Fibroblast of the conjunctiva (primary cell): ENCODE results near the gene SORCS1.

Experiments used
- DNase-seq: peaks from one replicate; pipeline ENCODE4 v3.0.0-alpha.2; 2010; ENCODE audit warnings: low read depth

SORCS1 gene

GRCh38 chr10:106534441-106534840 lies 630.1 kb downstream of the SORCS1 start:
- DNase-seq = no peak

- DNase-seq = no peak
Measured at GRCh38 chr10:106528702-106529101, 635.8 kb downstream of the SORCS1 start.

DNA sequence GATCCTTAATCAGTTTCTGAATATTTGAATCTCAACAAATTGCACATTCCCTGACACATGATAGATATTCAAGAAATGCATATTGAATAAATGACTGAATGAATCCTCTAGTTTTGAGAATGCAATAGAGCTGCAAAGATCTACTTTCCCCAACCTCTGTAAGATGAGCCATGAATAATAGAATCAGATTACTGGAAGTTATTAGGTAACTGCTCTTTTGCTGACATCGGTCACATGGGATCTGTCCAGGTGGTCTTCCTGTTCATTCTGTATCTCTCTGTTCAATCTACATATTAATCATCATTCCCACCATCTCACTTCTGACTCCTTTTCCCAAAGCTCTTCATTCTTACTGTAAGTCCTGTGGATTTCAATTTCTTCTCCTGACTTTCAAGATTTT lies 638.7 kb downstream of the SORCS1 start:
- no peak for DNase-seq
